Ovary (tissue), 9 donors: Measurements from ENCODE around the gene C6orf132. TPM values are rescaled to one million over a fixed set of nuclear protein-coding genes. Genes with fewer than 3 reads are reported as not detected.

Experiments used
- DNase-seq, 5 donors: peaks; one replicate each; pipeline ENCODE4 v3.0.0-alpha.2; 2019 to 2020
- H3K27ac ChIP-seq, 2 donors: fragments of 200-600 bp; one replicate each; pipeline versions ENCODE4 v1.5.1 to v1.8.0; 2019 to 2022
- H3K27me3 ChIP-seq: fragments of 200-600 bp; one replicate; pipeline ENCODE4 v1.8.0; 2022
- H3K36me3 ChIP-seq: fragments of 200-600 bp; sonication (generic); one replicate; pipeline ENCODE4 v1.5.1; 2019
- H3K4me1 ChIP-seq: one replicate; pipeline ENCODE4 v1.8.1; 2013; ENCODE audit warnings: mild to moderate bottlenecking, moderate library complexity; ENCODE audit not compliant: insufficient read depth
- H3K4me3 ChIP-seq: fragments of 200-600 bp; sonication (generic); one replicate; pipeline ENCODE4 v1.5.1; 2017
- H3K9me3 ChIP-seq, 2 donors: fragments of 200-600 bp in 1 of 2; sonication (generic) in 1 of 2; one replicate each; pipeline versions ENCODE4 v1.5.1 to v1.8.1; 2013 to 2019; ENCODE audit warnings: mild to moderate bottlenecking in 1 of 2, moderate library complexity in 1 of 2
- CTCF ChIP-seq, 3 donors: fragments of 450-650 bp in 2 of 3; fragments of 200-600 bp in 1 of 3; IDR thresholded peaks; one replicate each; pipeline versions ENCODE4 v1.5.1 to v1.8.0; 2016 to 2022; ENCODE audit warnings: antibody characterized with exemption in 3 of 3, mild to moderate bottlenecking in 1 of 3
- EP300 ChIP-seq: sonication (generic); formaldehyde crosslinking; IDR thresholded peaks from one replicate; pipeline ENCODE4 v1.6.1; 2017; ENCODE audit warnings: antibody characterized with exemption
- POLR2A ChIP-seq: fragments of 450-650 bp; IDR thresholded peaks from one replicate; pipeline ENCODE4 v1.6.1; 2017; ENCODE audit warnings: antibody characterized with exemption, mild to moderate bottlenecking, moderate library complexity
- WGBS, 3 donors: extraction: QIAGEN DNeasy Blood & Tissue Kit in 1 of 3; methylation state at CpG; one replicate each; pipeline versions ENCODE4 v1.1.5 to v1.1.7; 2013 to 2017; 5-methylcytosine and 5-hydroxymethylcytosine counted together
- intact Hi-C, 4 donors: fragments of 100-400 bp; cut with DNase I; formaldehyde crosslinking; loops; one replicate each; pipeline versions ENCODE4 v1.11.0 to v1.15.1; 2022 to 2023
- polyA plus RNA-seq, 2 donors: library from polyadenylated mRNA; stranded (reverse); fragments of 200-250 nt in 1 of 2; fragments of 350-450 nt in 1 of 2; fragmentation: Illumina TruSeq in 1 of 2; extraction: RNeasy Lipid Tissue Mini Kit (QIAGEN cat#74804) in 1 of 2; gene quantifications; one replicate each; pipeline ENCODE4 v1.2.3, GENCODE V29; 2013 to 2014
- total RNA-seq, 7 donors: library from RNA; depleted of rRNA in 2 of 7; stranded (reverse); fragments of >200 nt in 2 of 7; fragmentation: NEBNext Ultra II Directional in 3 of 7; extraction: Animal tissue kit (Norgen Biotek cat#: 25700) in 3 of 7; gene quantifications; one replicate each; pipeline versions ENCODE4 v1.1.0 to v1.2.4, GENCODE V29; 2016 to 2023
- donor health status: DM: no; HTN: no; CAD: no; lungs with moderate emphysema.
- donor health status: DM: no; HTN: no; CAD: no.
- donor health status: Bipolar disorder and iron deficiency.
- donor health status: DM: yes; HTN: yes; CAD: no.
- donor health status: DM: no; HTN: no; CAD: no.
- donor health status: DM: yes; HTN: yes; CAD: no.

The C6orf132 gene
- total and polyA plus RNA-seq, 9 donors: 0.05 to 14.1 (median 1.1) TPM

DNA sequence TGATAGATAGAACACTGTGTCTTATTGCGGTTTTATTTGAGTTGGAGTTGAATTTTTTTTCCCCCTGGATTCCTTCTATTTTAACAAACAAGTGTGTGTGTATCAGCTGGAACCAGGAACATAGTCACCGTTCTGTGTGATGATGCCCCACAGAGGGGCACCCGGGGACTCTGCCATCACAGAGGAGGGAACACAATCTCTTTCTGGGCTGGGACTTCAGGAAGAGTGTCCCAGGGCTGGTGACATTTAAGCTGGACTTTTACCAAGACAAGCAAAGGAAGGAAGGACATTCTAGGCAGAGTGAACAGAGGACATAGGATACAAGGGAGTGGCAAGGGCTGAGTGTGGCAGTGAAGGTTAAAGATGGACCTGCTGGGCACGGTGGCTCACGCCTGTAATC is 58.9 kb downstream of the C6orf132 start:
- intact Hi-C loops: no loop called here
- no peak overlapping the region for H3K4me3 ChIP-seq
- H3K36me3 ChIP-seq: no peaks in the 10 kb centered on the region

GRCh38 chr6:42079941-42080464 is 62.4 kb downstream of the C6orf132 start:
- no peak overlapping the region for H3K4me3 ChIP-seq
- H3K9me3 ChIP-seq: no peaks in the 10 kb centered on the region
- TF ChIP-seq CTCF (IDR thresholded peaks at IDR 0.05) (no peak), POLR2A (no peak), EP300 (no peak)
- H3K4me1 ChIP-seq: no peaks in the 10 kb centered on the region
- DNase-seq: no peak
- H3K36me3 ChIP-seq: no peaks in the 10 kb centered on the region
- intact Hi-C loops: loop anchor here (5.0 to 10.0 kb wide), 3 partner anchors 77 to 465 kb away; a partner anchor contains a TSS
- no peaks in the 10 kb centered on the region for H3K27me3 ChIP-seq
- 78 to 86% (median 85%) methylated on average over 10 of the region's 10 CpGs for WGBS, 3 donors
- H3K27ac ChIP-seq: no peak overlapping the region

More for the DNA sequence above, 58.9 kb downstream of the C6orf132 start:
- Histone ChIP-seq H3K9me3 (no peaks in the 10 kb centered on the region), H3K27me3 (no peaks in the 10 kb centered on the region), H3K4me1 (no peaks in the 10 kb centered on the region), H3K27ac (no peak overlapping the region)
- 79 to 84% (median 81%) methylated on average over 5 of the region's 5 CpGs for WGBS, 3 donors
- TF ChIP-seq POLR2A: no peak
- TF ChIP-seq CTCF (IDR thresholded peaks at IDR 0.05): no peak
- no peak for TF ChIP-seq EP300
- no peak for DNase-seq

- peak in 1 of 5 donors; percentile 6 for DNase-seq
- Histone ChIP-seq H3K4me3 (no peak overlapping the region), H3K27ac (no peak overlapping the region), H3K4me1 (no peaks in the 10 kb centered on the region), H3K9me3 (no peaks in the 10 kb centered on the region), H3K27me3 (no peaks in the 10 kb centered on the region), H3K36me3 (no peaks in the 10 kb centered on the region)
- TF ChIP-seq POLR2A: no peak
- no peak for TF ChIP-seq EP300
- TF ChIP-seq CTCF (IDR thresholded peaks at IDR 0.05): no peak
- intact Hi-C loops: loop anchor here (5.0 to 10.0 kb wide), 3 partner anchors 79 to 466 kb away; a partner anchor contains a TSS
- WGBS, 3 donors: 79 to 84% (median 84%) methylated on average over 11 of the region's 11 CpGs
Measured at GRCh38 chr6:42078386-42078785, 64.0 kb downstream of the C6orf132 start.

DNA sequence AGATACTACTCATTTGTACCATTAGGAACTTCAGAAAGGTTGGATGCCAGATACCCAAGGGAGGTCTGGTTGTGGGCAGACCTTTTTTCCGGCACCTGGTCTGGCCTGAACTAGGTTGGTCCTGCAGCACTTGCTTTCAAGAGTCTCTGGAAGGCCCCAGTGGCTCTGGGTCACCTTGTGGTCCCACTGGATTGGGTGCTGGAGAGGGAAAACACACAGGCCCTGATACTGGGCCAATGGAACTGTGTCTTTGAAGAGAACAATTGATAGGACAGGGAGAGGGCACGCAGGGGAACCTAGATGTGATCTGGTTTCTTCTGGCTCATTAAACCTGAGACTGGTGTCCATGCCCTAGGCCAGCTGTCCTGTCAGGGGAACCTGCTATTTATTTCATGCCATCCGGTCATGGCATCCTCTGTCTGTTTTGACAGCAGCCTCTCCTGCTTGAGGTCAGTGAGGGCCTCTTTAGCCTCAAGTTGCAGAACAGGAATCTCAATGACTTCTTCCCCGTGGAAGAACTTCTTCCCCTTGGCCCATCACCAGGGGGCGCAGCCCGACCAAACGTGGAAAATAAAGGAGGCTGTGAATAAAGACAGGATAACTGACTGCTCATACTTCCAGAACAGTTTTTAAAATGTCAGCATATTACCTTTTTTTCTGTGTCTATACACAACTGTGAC is 67.1 kb downstream of the C6orf132 start:
- no peaks in the 10 kb centered on the region for H3K4me1 ChIP-seq
- H3K9me3 ChIP-seq: no peaks in the 10 kb centered on the region
- H3K4me3 ChIP-seq: no peak overlapping the region
- peak; percentile 38 to 73 (median 64) for TF ChIP-seq CTCF (IDR thresholded peaks at IDR 0.05)
- no peak for TF ChIP-seq EP300
- no peak for TF ChIP-seq POLR2A
- H3K27me3 ChIP-seq: no peaks in the 10 kb centered on the region
- DNase-seq: peak; percentile 66 to 87 (median 80)
- WGBS, 3 donors: 31 to 35% (median 32%) methylated on average over 7 of the region's 7 CpGs
- H3K36me3 ChIP-seq: no peaks in the 10 kb centered on the region
- no peak overlapping the region for H3K27ac ChIP-seq
- intact Hi-C loops: loop anchor here (5.0 to 10.0 kb wide), 3 partner anchors 82 to 470 kb away; a partner anchor contains a TSS
